ENCODE data around the gene WWC2.

DNA sequence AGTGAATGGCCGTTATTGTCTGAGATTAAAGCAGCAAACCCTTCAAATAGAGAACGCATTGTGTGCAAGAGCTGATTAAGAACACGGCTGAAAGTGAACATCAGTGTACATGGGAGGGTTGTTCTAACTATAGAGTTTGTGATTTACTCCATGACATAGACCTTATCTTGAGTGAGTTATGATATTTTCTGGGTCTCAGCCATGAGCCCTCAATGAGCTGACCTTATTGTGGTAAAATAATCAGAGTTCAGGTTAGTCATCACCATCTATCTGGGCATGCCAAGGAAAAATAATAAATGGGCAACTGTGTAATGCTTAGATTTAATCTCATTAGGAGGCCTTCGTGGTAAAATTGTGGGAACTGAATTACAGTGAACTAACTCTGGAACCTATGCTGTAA, 256.3 kb downstream of the WWC2 start:
- TF ChIP-seq, protein P1, sequence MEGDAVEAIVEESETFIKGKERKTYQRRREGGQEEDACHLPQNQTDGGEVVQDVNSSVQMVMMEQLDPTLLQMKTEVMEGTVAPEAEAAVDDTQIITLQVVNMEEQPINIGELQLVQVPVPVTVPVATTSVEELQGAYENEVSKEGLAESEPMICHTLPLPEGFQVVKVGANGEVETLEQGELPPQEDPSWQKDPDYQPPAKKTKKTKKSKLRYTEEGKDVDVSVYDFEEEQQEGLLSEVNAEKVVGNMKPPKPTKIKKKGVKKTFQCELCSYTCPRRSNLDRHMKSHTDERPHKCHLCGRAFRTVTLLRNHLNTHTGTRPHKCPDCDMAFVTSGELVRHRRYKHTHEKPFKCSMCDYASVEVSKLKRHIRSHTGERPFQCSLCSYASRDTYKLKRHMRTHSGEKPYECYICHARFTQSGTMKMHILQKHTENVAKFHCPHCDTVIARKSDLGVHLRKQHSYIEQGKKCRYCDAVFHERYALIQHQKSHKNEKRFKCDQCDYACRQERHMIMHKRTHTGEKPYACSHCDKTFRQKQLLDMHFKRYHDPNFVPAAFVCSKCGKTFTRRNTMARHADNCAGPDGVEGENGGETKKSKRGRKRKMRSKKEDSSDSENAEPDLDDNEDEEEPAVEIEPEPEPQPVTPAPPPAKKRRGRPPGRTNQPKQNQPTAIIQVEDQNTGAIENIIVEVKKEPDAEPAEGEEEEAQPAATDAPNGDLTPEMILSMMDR (IDR thresholded peaks at IDR 0.05; ENCODE audit: low read depth, low read length, poor library complexity, severe bottlenecking), result no peak
- no peak for TF ChIP-seq EZH2phosphoT487 (IDR thresholded peaks at IDR 0.05; ENCODE audit: borderline replicate concordance, low read length)

Measured in DOHH2 (cell line).